ENCODE data around the gene NRL. TPM values are rescaled to one million over a fixed set of nuclear protein-coding genes. Genes with fewer than 3 reads are reported as not detected.

The NRL gene
- total and polyA plus RNA-seq, 9 of the 15 experiments (the other 6 are each of a cell fraction or from before 2014, with no cell fraction given), result 0.07 to 2.7 (median 1.4) TPM; not detected in 1

DNA sequence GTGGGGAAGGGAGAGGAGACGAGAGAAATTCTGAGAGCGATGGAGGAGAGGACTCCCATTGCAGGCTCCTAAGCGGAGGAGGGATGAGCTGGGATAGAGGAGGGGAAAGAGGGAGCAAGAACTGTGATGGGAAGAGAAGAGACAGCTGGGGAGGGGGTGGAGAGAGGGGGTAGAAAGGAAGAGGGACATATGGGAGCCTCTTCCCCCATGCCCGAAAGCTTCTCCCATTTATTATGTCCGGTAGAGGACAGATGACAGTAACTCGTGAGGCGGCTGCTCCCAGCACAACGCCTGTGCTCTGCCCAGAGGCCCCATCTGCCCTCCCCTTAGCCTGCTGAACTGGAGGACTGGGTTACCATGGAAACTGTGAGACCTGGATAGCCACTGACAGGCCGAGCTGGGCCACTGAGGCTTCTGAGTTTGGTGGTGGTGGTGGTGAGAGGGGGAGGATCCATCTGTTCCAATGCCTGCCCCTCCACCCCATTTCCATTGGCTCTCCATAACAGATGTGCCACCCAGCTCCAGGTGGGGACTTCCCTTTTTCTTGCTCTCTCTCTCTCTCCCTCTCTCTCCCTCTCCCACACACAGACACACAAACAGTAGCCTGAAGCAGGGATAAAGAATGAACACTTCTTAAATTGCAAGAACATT lies 35.1 kb downstream of the NRL start:
- 35% methylated on average over 4 of the region's 9 CpGs for WGBS (ENCODE audit: insufficient coverage, low coverage, missing lambda C conversion rate)
- ChIA-PET POLR2A (interaction anchor here (1.5 to 5.5 kb wide), 2 partner anchors 9 to 15 kb away, joined by 4 to 40 read pairs; partner anchors contain the start of gene PCK2), CTCF (ENCODE audit: low intra/inter-chr PET ratio) (no interaction called here)
- TF ChIP-seq KAT8 (IDR thresholded peaks at IDR 0.05; ENCODE audit: low read depth) (no peak), MECOM (CRISPR knock-in tag; IDR thresholded peaks at IDR 0.05) (no peak), SPI1 (IDR thresholded peaks at IDR 0.05; ENCODE audit: borderline replicate concordance, low read depth, low read length) (peak; percentile 92), RFX1 (IDR thresholded peaks at IDR 0.05) (peak; percentile 85)
- TF ChIP-seq, protein P1, sequence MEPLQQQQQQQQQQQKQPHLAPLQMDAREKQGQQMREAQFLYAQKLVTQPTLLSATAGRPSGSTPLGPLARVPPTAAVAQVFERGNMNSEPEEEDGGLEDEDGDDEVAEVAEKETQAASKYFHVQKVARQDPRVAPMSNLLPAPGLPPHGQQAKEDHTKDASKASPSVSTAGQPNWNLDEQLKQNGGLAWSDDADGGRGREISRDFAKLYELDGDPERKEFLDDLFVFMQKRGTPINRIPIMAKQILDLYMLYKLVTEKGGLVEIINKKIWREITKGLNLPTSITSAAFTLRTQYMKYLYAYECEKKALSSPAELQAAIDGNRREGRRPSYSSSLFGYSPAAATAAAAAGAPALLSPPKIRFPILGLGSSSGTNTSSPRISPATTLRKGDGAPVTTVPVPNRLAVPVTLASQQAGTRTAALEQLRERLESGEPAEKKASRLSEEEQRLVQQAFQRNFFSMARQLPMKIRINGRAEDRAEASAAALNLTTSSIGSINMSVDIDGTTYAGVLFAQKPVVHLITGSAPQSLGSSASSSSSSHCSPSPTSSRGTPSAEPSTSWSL (CRISPR knock-in tag; IDR thresholded peaks at IDR 0.05; ENCODE audit: borderline replicate concordance), result no peak
- DNase-seq (ENCODE audit: extremely low read depth in 1 of 4, low spot score in 3 of 4), result peak in 1 of 4 experiments; percentile 10
- Histone ChIP-seq H3K27me3 (ENCODE audit: control insufficient read depth in 2 of 2, insufficient read depth in 2 of 2, low read length in 2 of 2) (no peaks in the 10 kb centered on the region), H3K36me3 (ENCODE audit: control insufficient read depth, insufficient read depth, low read length) (no peaks in the 10 kb centered on the region), H3K27ac (ENCODE audit: extremely low read depth, low read depth, low read length) (no peak overlapping the region), H3K79me2 (ENCODE audit: control insufficient read depth, insufficient read depth, low read length) (no peaks in the 10 kb centered on the region), H3K4me1 (replicated peaks in 1 of 2; ENCODE audit: control insufficient read depth in 2 of 2, insufficient read depth in 2 of 2, low read length in 2 of 2) (peaks cover 18 to 36% of the 10 kb centered on the region in 2 experiments), H3K4me2 (ENCODE audit: insufficient read depth, low read length) (no peak overlapping the region), H3K9me3 (replicated peaks; ENCODE audit: control insufficient read depth, insufficient read depth, low read depth, low read length) (no peaks in the 10 kb centered on the region), H3K9ac (ENCODE audit: insufficient read depth in 1 of 2, low read depth in 2 of 2, low read length in 2 of 2) (no peak overlapping the region), H3K4me3 (no peak overlapping the region), H3K9me1 (ENCODE audit: control insufficient read depth, insufficient read depth, low read length) (no peaks in the 10 kb centered on the region), H4K20me1 (replicated peaks; ENCODE audit: control insufficient read depth, insufficient read depth, low read length) (no peaks in the 10 kb centered on the region), H2AFZ (ENCODE audit: low read depth, low read length) (no peak overlapping the region)
- FAIRE-seq, result no peak
- intact Hi-C loops (cut with micrococcal nuclease) (no loop called here), in situ Hi-C loops (cut with MboI) (no loop called here)
- ATAC-seq, result no peak
- BruUV-seq (replicated peaks), result no TSS peak
